IPS DF 6.9 (cell line): ENCODE measurements around the gene CSTF1.
A peak's percentile ranks its signal among the peaks of the same experiment; 100 is the strongest.

Experiments
- DNase-seq: peaks from one replicate; pipeline ENCODE4 v3.0.0-alpha.2; 2013; ENCODE audit warnings: low read depth, low spot score
- H3K27ac ChIP-seq: one replicate; pipeline ENCODE4 v1.5.1; 2013; ENCODE audit warnings: low read length, control low read depth
- H3K27me3 ChIP-seq: 2 replicates; pipeline ENCODE4 v1.6.1; 2013; ENCODE audit warnings: mild to moderate bottlenecking, low read length; ENCODE audit not compliant: control insufficient read depth, insufficient read depth
- H3K36me3 ChIP-seq: 2 replicates; pipeline ENCODE4 v1.6.1; 2013; ENCODE audit warnings: low read length; ENCODE audit not compliant: control insufficient read depth, insufficient read depth
- H3K4me1 ChIP-seq: 2 replicates; pipeline ENCODE4 v1.6.1; 2013; ENCODE audit warnings: low read length; ENCODE audit not compliant: control insufficient read depth, insufficient read depth
- H3K4me3 ChIP-seq: 2 replicates; pipeline ENCODE4 v1.5.1; 2013; ENCODE audit warnings: mild to moderate bottlenecking, low read length
- H3K9me3 ChIP-seq: 2 replicates; pipeline ENCODE4 v1.6.1; 2013; ENCODE audit warnings: low read length, inconsistent platforms; ENCODE audit not compliant: control insufficient read depth, insufficient read depth
- WGBS: extraction: QIAGEN DNeasy Blood & Tissue Kit; methylation state at CpG from one replicate; pipeline ENCODE4 v1.1.7; 2013; ENCODE audit warnings: mixed read lengths, missing lambda C conversion rate; ENCODE audit not compliant: insufficient read length, insufficient coverage; 5-methylcytosine and 5-hydroxymethylcytosine counted together

Gene CSTF1

DNA sequence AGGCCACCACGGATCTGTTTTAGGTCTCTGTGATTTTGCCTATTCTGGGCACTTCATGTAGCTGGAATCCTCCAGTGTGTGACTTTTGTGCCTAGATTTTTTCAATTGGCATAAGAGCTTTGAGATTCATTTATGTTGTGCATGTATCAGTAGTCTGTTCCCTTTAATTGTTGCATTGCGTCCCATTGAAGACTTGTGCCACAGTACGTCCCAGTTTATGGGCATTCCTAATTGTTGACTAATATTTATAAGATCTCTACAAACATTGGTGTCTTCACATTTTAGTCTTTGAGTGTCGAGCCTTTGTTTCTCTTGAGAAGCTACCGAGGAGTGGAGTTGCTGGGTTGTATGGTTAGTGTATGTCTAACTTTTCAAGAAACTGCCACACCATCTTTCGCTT, 34.4 kb upstream of the CSTF1 start:
- no peaks in the 10 kb centered on the region for H3K27me3 ChIP-seq
- no peak overlapping the region for H3K27ac ChIP-seq
- H3K4me1 ChIP-seq = peaks cover 4% of the 10 kb centered on the region; the same call in 1 of the 2 replicates
- no CpG with 5 or more reads among the region's 6 CpGs for WGBS
- H3K36me3 ChIP-seq = no peaks in the 10 kb centered on the region
- no peak overlapping the region for H3K4me3 ChIP-seq
- H3K9me3 ChIP-seq = no peaks in the 10 kb centered on the region
- no peak for DNase-seq

GRCh38 chr20:56358600-56359211, 33.7 kb upstream of the CSTF1 start, which contains the start of gene FAM210B:
Gene FAM210B, plus strand, starts transcription at chr20:56358974. Its CDS starts 32 bp downstream, at chr20:56359006.
- H3K36me3 ChIP-seq = no peaks in the 10 kb centered on the region
- H3K4me1 ChIP-seq = peaks cover 4% of the 10 kb centered on the region; the same call in 1 of the 2 replicates
- peak; percentile 60 for DNase-seq
- H3K27ac ChIP-seq = no peak within 1 kb of the TSS
- no peaks in the 10 kb centered on the region for H3K9me3 ChIP-seq
- no CpG with 5 or more reads among the region's 63 CpGs for WGBS
- peak within 1 kb of the TSS; percentile 71; the same call in 1 of the 2 replicates for H3K4me3 ChIP-seq
- no peaks in the 10 kb centered on the region for H3K27me3 ChIP-seq

DNA sequence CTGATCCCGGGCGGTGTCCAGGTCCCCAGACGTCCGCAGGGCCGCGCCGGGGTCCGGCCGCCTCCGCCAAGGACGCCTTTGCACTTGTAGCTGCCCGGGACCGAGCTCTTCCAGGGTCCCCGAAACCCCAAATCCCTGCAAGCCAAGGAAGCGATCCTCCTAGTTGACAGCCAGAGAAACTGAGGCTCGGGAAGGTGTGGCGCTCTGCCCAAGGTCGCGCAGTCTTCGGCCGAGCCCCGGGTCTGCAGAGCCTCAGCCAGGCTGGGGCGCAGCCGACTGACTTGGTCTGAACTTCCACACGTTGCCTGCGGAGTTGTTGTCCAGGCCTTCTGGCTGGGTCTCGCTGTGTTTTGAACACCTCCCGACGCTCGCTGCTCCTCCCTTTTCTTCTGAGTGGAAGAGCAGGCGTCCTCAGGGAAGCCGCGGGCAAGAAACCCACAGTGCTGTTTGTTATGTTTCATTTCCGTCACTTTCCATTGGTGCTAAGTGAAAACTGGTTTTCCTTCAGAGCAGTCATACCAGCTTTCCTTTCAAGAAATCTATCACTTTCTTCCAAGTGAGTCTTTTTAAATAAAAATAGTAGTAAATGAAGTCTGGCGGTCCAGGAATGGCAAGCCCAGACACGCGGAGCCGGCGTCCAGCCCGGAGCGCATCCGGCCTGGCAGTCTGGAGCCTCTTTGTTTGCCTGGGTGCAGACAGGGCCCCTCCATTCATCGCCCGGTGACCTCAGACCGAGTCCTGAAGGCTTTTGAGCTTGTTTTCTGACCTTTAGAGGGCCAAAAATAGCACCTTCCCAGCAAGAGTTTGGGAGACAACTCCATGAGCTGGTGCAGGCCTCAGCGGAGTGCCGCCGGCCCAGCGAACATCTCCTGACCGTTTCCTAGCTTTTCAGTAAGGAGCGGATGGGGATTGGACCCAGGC, 33.0 kb upstream of the CSTF1 start:
- no CpG with 5 or more reads among the region's 51 CpGs for WGBS
- Histone ChIP-seq H3K4me1 (peaks cover 4% of the 10 kb centered on the region; the same call in 1 of the 2 replicates), H3K27me3 (no peaks in the 10 kb centered on the region), H3K27ac (no peak overlapping the region), H3K9me3 (no peaks in the 10 kb centered on the region), H3K36me3 (no peaks in the 10 kb centered on the region), H3K4me3 (peak overlapping the region; percentile 71; the same call in 1 of the 2 replicates)
- DNase-seq = no peak

DNA sequence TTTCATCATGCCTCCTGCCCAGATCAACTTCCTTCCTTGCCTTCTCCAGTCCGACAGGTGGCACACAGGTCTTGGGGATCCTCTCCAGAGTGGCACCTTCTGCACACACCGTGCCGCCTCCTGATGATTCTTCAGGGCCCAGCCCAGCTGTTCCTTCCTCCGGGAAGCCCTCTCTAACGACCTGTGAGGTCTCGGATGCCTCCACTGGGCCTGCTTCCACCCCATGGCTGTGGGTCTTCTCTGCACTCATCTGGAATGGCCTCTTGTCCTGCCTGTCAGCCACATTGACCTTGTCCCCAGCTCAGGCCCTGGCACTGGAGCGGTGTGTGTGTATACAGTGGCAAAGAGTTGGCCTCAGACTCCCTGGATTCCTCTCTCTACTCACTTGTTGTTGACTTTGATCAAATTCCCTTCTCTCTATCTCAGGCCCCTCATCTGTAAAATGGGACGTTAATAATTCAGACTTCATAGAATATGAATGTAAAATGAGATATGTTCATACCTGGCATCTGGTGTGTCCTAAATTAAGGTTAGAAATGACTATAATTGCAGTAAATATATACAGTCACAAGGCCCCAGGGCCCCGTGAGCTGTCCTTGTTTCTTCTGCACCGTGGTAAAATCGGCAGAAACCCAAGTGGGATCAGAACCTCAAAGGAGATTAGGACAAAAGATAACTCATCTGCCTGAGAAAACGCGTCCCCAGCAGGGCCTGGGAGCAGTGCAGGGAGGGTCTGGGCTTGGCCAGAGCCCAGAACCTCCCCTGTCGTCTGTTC, 32.1 kb upstream of the CSTF1 start:
- no CpG with 5 or more reads among the region's 14 CpGs for WGBS
- H3K4me3 ChIP-seq = no peak overlapping the region
- peaks cover 4% of the 10 kb centered on the region; the same call in 1 of the 2 replicates for H3K4me1 ChIP-seq
- H3K27ac ChIP-seq = no peak overlapping the region
- no peak for DNase-seq
- no peaks in the 10 kb centered on the region for H3K36me3 ChIP-seq
- H3K27me3 ChIP-seq = no peaks in the 10 kb centered on the region
- H3K9me3 ChIP-seq = no peaks in the 10 kb centered on the region

- no peak overlapping the region for H3K4me3 ChIP-seq
- no peaks in the 10 kb centered on the region for H3K9me3 ChIP-seq
- no CpG with 5 or more reads among the region's 8 CpGs for WGBS
- peaks cover 4% of the 10 kb centered on the region; the same call in 1 of the 2 replicates for H3K4me1 ChIP-seq
- DNase-seq = no peak
- H3K27ac ChIP-seq = no peak overlapping the region
- H3K27me3 ChIP-seq = no peaks in the 10 kb centered on the region
- H3K36me3 ChIP-seq = no peaks in the 10 kb centered on the region
Observed at GRCh38 chr20:56360908-56361205, 31.6 kb upstream of the CSTF1 start.

DNA sequence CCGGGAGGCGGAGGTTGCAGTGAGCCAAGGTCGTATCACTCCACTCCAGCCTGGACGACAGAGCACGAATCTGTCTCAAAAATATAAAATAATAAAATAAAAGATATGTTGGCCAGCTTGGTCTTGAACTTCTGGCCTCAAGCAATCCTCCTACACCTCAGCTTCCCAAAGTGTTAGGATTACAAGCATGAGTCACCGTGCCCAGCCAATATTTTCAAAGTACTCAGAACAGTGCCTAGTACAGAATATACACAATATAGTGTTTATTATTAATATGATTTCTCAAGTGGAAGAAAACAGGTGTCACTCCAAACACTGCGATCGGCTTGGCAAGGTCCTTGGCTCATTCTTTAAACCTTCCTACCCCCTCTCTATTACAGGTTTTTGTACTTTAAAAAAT, 30.5 kb upstream of the CSTF1 start:
- H3K27me3 ChIP-seq = no peaks in the 10 kb centered on the region
- H3K9me3 ChIP-seq = no peaks in the 10 kb centered on the region
- H3K4me1 ChIP-seq = peaks cover 4% of the 10 kb centered on the region; the same call in 1 of the 2 replicates
- H3K4me3 ChIP-seq = no peak overlapping the region
- no peaks in the 10 kb centered on the region for H3K36me3 ChIP-seq
- no peak for DNase-seq
- no peak overlapping the region for H3K27ac ChIP-seq
- no CpG with 5 or more reads among the region's 8 CpGs for WGBS

DNA sequence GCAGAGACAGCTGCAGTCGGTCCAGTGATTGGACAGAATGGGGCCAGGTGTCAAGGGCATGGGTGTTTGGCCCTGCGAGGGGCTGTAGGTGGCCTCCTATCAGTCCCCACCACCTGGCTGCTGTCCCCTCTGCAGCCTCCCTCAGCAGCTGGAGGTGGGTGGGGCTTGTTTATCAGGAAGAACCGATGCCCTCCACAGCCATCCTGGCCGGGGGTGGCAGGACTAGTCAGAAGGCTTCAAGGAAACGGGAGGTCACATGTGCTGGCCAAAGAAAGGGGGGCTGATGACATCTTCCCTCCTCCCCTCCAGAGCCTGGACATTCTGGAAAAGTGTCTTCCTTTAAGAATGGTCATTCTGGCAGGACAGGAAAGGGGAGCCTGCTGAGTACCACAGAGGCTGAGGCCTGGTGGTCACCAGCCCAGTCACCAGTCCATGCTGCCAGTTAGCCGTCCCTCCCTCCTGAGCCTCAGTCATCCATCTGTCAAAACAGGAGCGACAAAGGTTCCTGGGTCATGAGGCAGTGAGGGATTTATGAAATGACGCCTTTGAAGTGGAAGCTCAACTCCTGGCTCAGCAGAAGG, 29.5 kb upstream of the CSTF1 start:
- H3K4me1 ChIP-seq = peaks cover 4% of the 10 kb centered on the region; the same call in 1 of the 2 replicates
- no peak for DNase-seq
- no CpG with 5 or more reads among the region's 8 CpGs for WGBS

GRCh38 chr20:56363491-56363890, 29.0 kb upstream of the CSTF1 start:
- H3K4me3 ChIP-seq = no peak overlapping the region
- no peak for DNase-seq
- no peak overlapping the region for H3K27ac ChIP-seq
- H3K4me1 ChIP-seq = peaks cover 4% of the 10 kb centered on the region; the same call in 1 of the 2 replicates
- WGBS = no CpG with 5 or more reads among the region's 6 CpGs
- no peaks in the 10 kb centered on the region for H3K27me3 ChIP-seq
- H3K9me3 ChIP-seq = no peaks in the 10 kb centered on the region
- H3K36me3 ChIP-seq = no peaks in the 10 kb centered on the region

More for the DNA sequence above, 29.5 kb upstream of the CSTF1 start:
- no peaks in the 10 kb centered on the region for H3K27me3 ChIP-seq
- H3K4me3 ChIP-seq = no peak overlapping the region
- H3K9me3 ChIP-seq = no peaks in the 10 kb centered on the region
- no peaks in the 10 kb centered on the region for H3K36me3 ChIP-seq
- H3K27ac ChIP-seq = no peak overlapping the region

DNA sequence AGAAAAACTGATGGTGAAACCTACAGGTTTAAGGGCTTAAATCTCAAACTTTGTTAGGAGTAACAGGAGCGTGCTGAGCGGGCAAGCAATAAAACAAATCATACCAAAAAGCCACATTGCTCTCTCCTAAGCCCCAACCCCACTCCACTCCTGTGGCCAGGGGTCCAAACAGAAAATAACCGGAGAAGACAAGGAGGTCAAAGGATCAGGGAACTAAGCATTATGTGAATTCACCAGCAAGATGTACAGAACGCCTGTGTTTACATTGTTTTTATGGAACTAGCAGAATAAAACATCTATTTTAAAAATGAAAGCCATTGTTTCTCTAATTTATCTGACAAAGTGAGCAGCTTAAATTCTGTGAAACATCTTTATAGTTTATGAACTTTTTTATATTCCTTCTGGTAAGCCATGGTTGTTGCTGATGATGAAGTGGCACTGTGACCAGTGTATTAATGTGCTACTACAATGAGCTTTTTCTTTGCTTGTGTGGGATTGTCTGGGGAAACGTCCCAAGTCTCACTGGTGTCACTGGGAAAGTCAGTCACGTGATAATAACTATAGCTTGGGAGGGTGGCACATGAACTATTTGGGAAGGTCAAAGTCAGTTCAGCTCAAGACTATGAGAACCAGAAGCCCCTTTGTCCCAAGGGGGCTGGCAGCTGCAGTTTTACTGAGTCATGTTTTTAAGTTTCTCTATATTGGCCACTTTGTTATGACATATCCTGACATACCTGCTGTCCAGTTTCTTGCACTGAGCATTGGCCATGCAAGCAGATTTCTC, 23.9 kb upstream of the CSTF1 start:
- no peak for DNase-seq
- Histone ChIP-seq H3K4me3 (no peak overlapping the region), H3K36me3 (peaks cover 18% of the 10 kb centered on the region), H3K27me3 (no peaks in the 10 kb centered on the region), H3K4me1 (no peaks in the 10 kb centered on the region), H3K27ac (no peak overlapping the region), H3K9me3 (no peaks in the 10 kb centered on the region)
- no CpG with 5 or more reads among the region's 6 CpGs for WGBS
